H1 (cell line): ENCODE data around the gene LDLRAD1. TPM values are rescaled to one million over a fixed set of nuclear protein-coding genes. Genes with fewer than 3 reads are reported as not detected.

Experiments
- CTCF ChIA-PET: fragments of 300-600 bp; sonication (Branson Sonifier 250); formaldehyde crosslinking; loops from one replicate; lab custom pipeline; 2021; ENCODE audit not compliant: partially characterized antibody; lab: Charles Lee
- POLR2A ChIA-PET: fragments of 300-600 bp; sonication (Branson Sonifier 250); formaldehyde crosslinking; loops from one replicate; lab custom pipeline; 2021; ENCODE audit warnings: inconsistent platforms; ENCODE audit not compliant: partially characterized antibody; lab: Charles Lee
- DNase-seq, 2 experiments: peaks; one replicate each; pipeline versions ENCODE4 v3.0.0 to v3.0.0-alpha.2; 2010 to 2022; ENCODE audit warnings: low spot score in 2 of 2, low read depth in 1 of 2, mixed read lengths in 1 of 2
- FAIRE-seq: peaks from 2 replicates; lab custom pipeline; 2011; peaks lifted over from hg19 to GRCh38; lab: Jason Lieb, UNC
- H2AFZ ChIP-seq: 2 replicates; pipeline ENCODE4 v1.8.1; 2012; ENCODE audit warnings: low read length, inconsistent platforms
- H2AK5ac ChIP-seq: 2 replicates; pipeline ENCODE4 v1.6.1; 2013; ENCODE audit warnings: low read depth, low read length
- H2BK120ac ChIP-seq: replicated peaks from 2 replicates; pipeline ENCODE3; 2013; ENCODE audit warnings: low read depth, low read length, inconsistent platforms
- H2BK12ac ChIP-seq: 2 replicates; pipeline ENCODE4 v1.6.1; 2013; ENCODE audit warnings: low read depth, low read length
- H2BK15ac ChIP-seq: 2 replicates; pipeline ENCODE4 v1.6.1; 2013; ENCODE audit warnings: low read length
- H2BK20ac ChIP-seq: 2 replicates; pipeline ENCODE4 v1.6.1; 2013; ENCODE audit warnings: low read length
- H2BK5ac ChIP-seq: 2 replicates; pipeline ENCODE4 v1.6.1; 2013; ENCODE audit warnings: low read depth, low read length
- H3K14ac ChIP-seq: 2 replicates; pipeline ENCODE4 v1.6.1; 2013; ENCODE audit warnings: inconsistent platforms; ENCODE audit not compliant: insufficient read length
- H3K18ac ChIP-seq: 2 replicates; pipeline ENCODE4 v1.6.1; 2013; ENCODE audit warnings: low read length; ENCODE audit errors: extremely low read depth
- H3K23ac ChIP-seq: 2 replicates; pipeline ENCODE4 v1.6.1; 2013; ENCODE audit warnings: inconsistent platforms; ENCODE audit not compliant: insufficient read length
- H3K23me2 ChIP-seq: 2 replicates; pipeline ENCODE4 v1.6.1; 2013; ENCODE audit warnings: low read depth, low read length
- H3K27ac ChIP-seq: 2 replicates; pipeline ENCODE4 v1.6.1; 2011; ENCODE audit warnings: low read depth, low read length, inconsistent platforms
- H3K27me3 ChIP-seq, 4 experiments: replicated peaks in 1 of 4; 1 replicate in 1 of 4; 2 replicates in 3 of 4; pipeline versions ENCODE4 v1.6.1 to v1.8.1; 2011 to 2013; ENCODE audit warnings: low read length in 3 of 4, mild to moderate bottlenecking in 3 of 4, inconsistent platforms in 2 of 4, mixed read lengths in 2 of 4, moderate library complexity in 1 of 4; ENCODE audit not compliant: control insufficient read depth in 3 of 4, insufficient read depth in 3 of 4; ENCODE audit errors: extremely low read depth in 1 of 4
- H3K36me3 ChIP-seq, 4 experiments: 2 replicates each; pipeline versions ENCODE4 v1.6.1 to v1.8.1; 2011 to 2013; ENCODE audit warnings: mild to moderate bottlenecking in 4 of 4, low read length in 3 of 4, moderate library complexity in 2 of 4, control low read depth in 1 of 4, inconsistent platforms in 1 of 4; ENCODE audit not compliant: insufficient read depth in 4 of 4, control insufficient read depth in 2 of 4
- H3K4ac ChIP-seq: replicated peaks from 2 replicates; pipeline ENCODE3; 2013; ENCODE audit warnings: low read length, low read depth, mixed read lengths, inconsistent platforms; ENCODE audit not compliant: insufficient read length
- H3K4me1 ChIP-seq, 4 experiments: replicated peaks in 1 of 4; 1 replicate in 1 of 4; 2 replicates in 3 of 4; pipeline versions ENCODE4 v1.6.1 to v1.8.1; 2011 to 2013; ENCODE audit warnings: low read length in 3 of 4, inconsistent platforms in 2 of 4, mixed read lengths in 1 of 4; ENCODE audit not compliant: insufficient read depth in 4 of 4, control insufficient read depth in 3 of 4
- H3K4me2 ChIP-seq, 2 experiments: 2 replicates each; pipeline versions ENCODE4 v1.6.1 to v1.8.1; 2011 to 2013; ENCODE audit warnings: low read depth in 2 of 2, low read length in 2 of 2, control low read depth in 1 of 2, inconsistent platforms in 1 of 2, mild to moderate bottlenecking in 1 of 2; ENCODE audit not compliant: insufficient read depth in 1 of 2
- H3K4me3 ChIP-seq, 4 experiments: fragments of 200-600, 300-600 bp in 1 of 4; sonication (generic), shearing (Covaris generic), sonication (Bioruptor Twin) in 1 of 4; 2 replicates each; pipeline versions ENCODE4 v1.5.1 to v1.8.1; 2011 to 2016; ENCODE audit warnings: low read length in 4 of 4, low read depth in 3 of 4, control low read depth in 2 of 4, inconsistent platforms in 2 of 4, mild to moderate bottlenecking in 2 of 4, mixed read lengths in 1 of 4, moderate library complexity in 1 of 4; ENCODE audit not compliant: insufficient read depth in 2 of 4; ENCODE audit errors: extremely low read depth in 1 of 4
- H3K56ac ChIP-seq: replicated peaks from 2 replicates; pipeline ENCODE3; 2013; ENCODE audit warnings: low read depth, mild to moderate bottlenecking, mixed read lengths, low read length, inconsistent platforms; ENCODE audit not compliant: insufficient read length
- H3K79me1 ChIP-seq: 2 replicates; pipeline ENCODE4 v1.6.1; 2013; ENCODE audit warnings: low read depth, low read length, control low read depth
- H3K79me2 ChIP-seq, 2 experiments: 2 replicates each; pipeline versions ENCODE4 v1.6.1 to v1.8.1; 2012 to 2013; ENCODE audit warnings: low read length in 2 of 2, mild to moderate bottlenecking in 2 of 2, inconsistent platforms in 1 of 2; ENCODE audit not compliant: insufficient read depth in 2 of 2, control insufficient read depth in 1 of 2
- H3K9ac ChIP-seq, 4 experiments: replicated peaks in 1 of 4; 1 replicate in 1 of 4; 2 replicates in 3 of 4; pipeline versions ENCODE4 v1.6.1 to v1.8.1; 2011 to 2013; ENCODE audit warnings: low read depth in 3 of 4, low read length in 3 of 4, control low read depth in 2 of 4, mild to moderate bottlenecking in 2 of 4, moderate library complexity in 2 of 4, inconsistent platforms in 1 of 4; ENCODE audit errors: extremely low read depth in 1 of 4
- H3K9me3 ChIP-seq, 2 experiments: 2 replicates each; pipeline versions ENCODE4 v1.6.1 to v1.8.1; 2012 to 2013; ENCODE audit warnings: mild to moderate bottlenecking in 2 of 2, moderate library complexity in 2 of 2, control low read depth in 1 of 2, inconsistent platforms in 1 of 2, low read depth in 1 of 2, low read length in 1 of 2, mixed read lengths in 1 of 2; ENCODE audit not compliant: insufficient read depth in 2 of 2
- H4K20me1 ChIP-seq, 2 experiments: replicated peaks in 1 of 2; 2 replicates each; pipeline versions ENCODE3 to v1.8.1; 2011 to 2013; ENCODE audit warnings: inconsistent platforms in 2 of 2, low read length in 2 of 2, mild to moderate bottlenecking in 1 of 2; ENCODE audit not compliant: insufficient read depth in 2 of 2, control insufficient read depth in 1 of 2
- H4K5ac ChIP-seq: 2 replicates; pipeline ENCODE4 v1.6.1; 2013; ENCODE audit warnings: low read length, low read depth, mixed read lengths, inconsistent platforms; ENCODE audit not compliant: insufficient read length
- H4K8ac ChIP-seq: 2 replicates; pipeline ENCODE4 v1.8.0; 2013; ENCODE audit warnings: mild to moderate bottlenecking, moderate library complexity, low read length, inconsistent platforms; ENCODE audit not compliant: insufficient read depth; ENCODE audit errors: extremely low read depth
- H4K91ac ChIP-seq: replicated peaks from 2 replicates; pipeline ENCODE3; 2013; ENCODE audit warnings: low read length, mixed read lengths, inconsistent platforms; ENCODE audit not compliant: insufficient read length
- CREB1 ChIP-seq: IDR thresholded peaks from 2 replicates; pipeline ENCODE4 v1.6.1; 2012; ENCODE audit warnings: inconsistent platforms
- HDAC6 ChIP-seq: IDR thresholded peaks from one replicate; pipeline ENCODE4 v1.7.1; 2012; ENCODE audit warnings: low read depth, mild to moderate bottlenecking, inconsistent platforms, low read length, moderate library complexity
- KDM1A ChIP-seq: fragments of 200-600, 300-600 bp; sonication (generic); IDR thresholded peaks from 2 replicates; pipeline ENCODE4 v1.7.1; 2016; ENCODE audit warnings: mild to moderate bottlenecking, low read length, borderline replicate concordance
- MAFK ChIP-seq: IDR thresholded peaks from 2 replicates; pipeline ENCODE4 v1.6.1; 2012; ENCODE audit warnings: low read depth, mild to moderate bottlenecking, improper control_type of control experiment, low read length
- RAD21 ChIP-seq, 2 experiments: IDR thresholded peaks in 1 of 2; conservative IDR thresholded peaks in 1 of 2; 2 replicates each; pipeline ENCODE4 v1.6.1; 2011; ENCODE audit warnings: low read depth in 2 of 2, low read length in 2 of 2, improper control_type of control experiment in 1 of 2, inconsistent platforms in 1 of 2, mild to moderate bottlenecking in 1 of 2, moderate library complexity in 1 of 2
- SAP30 ChIP-seq: fragments of 300-600 bp; sonication (generic); IDR thresholded peaks from 2 replicates; pipeline ENCODE4 v1.7.1; 2012; ENCODE audit warnings: low read length, moderate library complexity, mild to moderate bottlenecking, inconsistent platforms; ENCODE audit not compliant: insufficient read depth, insufficient replicate concordance
- SRF ChIP-seq: IDR thresholded peaks from 2 replicates; pipeline ENCODE4 v1.6.1; 2011; ENCODE audit warnings: mild to moderate bottlenecking, low read depth, low read length, moderate library complexity
- WGBS, 2 experiments: shearing (Covaris generic) in 1 of 2; methylation state at CpG; one replicate each; pipeline versions ENCODE4 v1.1.6 to v1.1.7; 2013 to 2015; ENCODE audit warnings: low lambda C conversion rate in 2 of 2, mixed read lengths in 2 of 2, inconsistent platforms in 1 of 2, low coverage in 1 of 2, missing lambda C conversion rate in 1 of 2; ENCODE audit not compliant: insufficient replicate concordance in 2 of 2, insufficient coverage in 1 of 2, insufficient read length in 1 of 2; ENCODE audit errors: extremely low coverage in 1 of 2, missing lambda C conversion rate in 1 of 2; 5-methylcytosine and 5-hydroxymethylcytosine counted together
- polyA plus RNA-seq, 7 experiments: library from polyadenylated mRNA; depleted of rRNA in 3 of 7; stranded (reverse) in 5 of 7; unstranded in 2 of 7; fragments of >200 nt in 5 of 7; fragments of 200-250 nt in 2 of 7; gene quantifications; 1 replicate in 5 of 7; 2 replicates in 1 of 7; 4 replicates in 1 of 7; pipeline versions ENCODE4 v1.2.1 to v1.2.3, GENCODE V29; 2011 to 2013; ENCODE audit warnings: missing spikeins in 2 of 7, mixed read lengths in 2 of 7
- total RNA-seq: library from RNA; stranded (reverse); fragmentation: NEBNext Ultra II Directional; extraction: Animal tissue kit (Norgen Biotek cat#: 25700); gene quantifications from 2 replicates; pipeline ENCODE4 v1.2.1, GENCODE V29; 2021
- TF ChIP-seq, protein P1 (sequence below): IDR thresholded peaks from 2 replicates; pipeline ENCODE4 v1.6.1; 2012; ENCODE audit warnings: inconsistent platforms

The LDLRAD1 gene
- total and polyA plus RNA-seq, 2 of the 8 experiments (the other 6 are each of a cell fraction or from before 2014, with no cell fraction given) = not detected

DNA sequence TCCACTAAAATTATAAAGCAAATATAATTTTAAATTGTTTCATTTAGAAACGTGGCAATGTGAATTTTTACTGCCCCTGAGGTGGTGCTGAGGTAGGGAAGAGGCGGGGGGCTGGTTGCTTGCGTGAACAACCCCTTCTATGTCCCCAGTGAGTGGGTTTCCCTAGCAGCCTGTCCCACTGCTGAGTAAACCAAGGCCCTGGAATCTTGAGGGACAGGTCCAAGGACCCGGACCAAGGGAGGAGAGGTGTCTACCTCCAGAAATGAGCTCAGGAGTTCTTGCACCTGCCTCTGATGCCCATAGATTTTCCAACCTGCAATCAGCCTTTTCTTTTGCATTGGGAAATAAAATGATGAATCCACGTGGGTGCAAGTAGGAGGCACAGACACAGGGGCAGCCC is 649 bp upstream of the LDLRAD1 start:
- Histone ChIP-seq H3K4me1 (peaks cover 0 to 3% (median 0%) of the 10 kb centered on the region in 4 experiments; a peak in 1 of 7 replicates), H4K5ac (no peak overlapping the region), H4K91ac (no peak overlapping the region), H2BK5ac (no peak overlapping the region), H2AFZ (no peak overlapping the region), H3K9ac (no peak overlapping the region), H3K4ac (no peak overlapping the region), H3K79me1 (no peaks in the 10 kb centered on the region), H2BK15ac (no peak overlapping the region), H3K27ac (no peak overlapping the region), H3K14ac (no peak overlapping the region), H3K23me2 (no peaks in the 10 kb centered on the region), H2BK20ac (no peak overlapping the region), H3K79me2 (no peaks in the 10 kb centered on the region), H3K36me3 (no peaks in the 10 kb centered on the region), H3K9me3 (no peaks in the 10 kb centered on the region), H4K20me1 (no peaks in the 10 kb centered on the region), H3K27me3 (no peaks in the 10 kb centered on the region), H3K18ac (no peak overlapping the region), H2BK120ac (no peak overlapping the region), H2AK5ac (no peak overlapping the region), H3K4me3 (no peak overlapping the region), H3K4me2 (no peak overlapping the region), H4K8ac (no peak overlapping the region), H2BK12ac (no peak overlapping the region), H3K56ac (no peak overlapping the region), H3K23ac (no peak overlapping the region)
- FAIRE-seq = no peak
- 81% methylated on average over 5 of the region's 5 CpGs; no CpG with 5 or more reads in 1 of the 2 experiments for WGBS, 2 experiments
- no peak for TF ChIP-seq MAFK
- TF ChIP-seq HDAC6 = no peak
- TF ChIP-seq SRF = no peak
- TF ChIP-seq, protein P1, sequence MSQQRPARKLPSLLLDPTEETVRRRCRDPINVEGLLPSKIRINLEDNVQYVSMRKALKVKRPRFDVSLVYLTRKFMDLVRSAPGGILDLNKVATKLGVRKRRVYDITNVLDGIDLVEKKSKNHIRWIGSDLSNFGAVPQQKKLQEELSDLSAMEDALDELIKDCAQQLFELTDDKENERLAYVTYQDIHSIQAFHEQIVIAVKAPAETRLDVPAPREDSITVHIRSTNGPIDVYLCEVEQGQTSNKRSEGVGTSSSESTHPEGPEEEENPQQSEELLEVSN = no peak
- TF ChIP-seq SAP30 = no peak
- TF ChIP-seq KDM1A = no peak
- no peak for TF ChIP-seq RAD21 (IDR thresholded peaks at IDR 0.05 in 1 of 2, conservative IDR thresholded peaks at IDR 0.05 in 1 of 2; ENCODE audit: low read depth in 2 of 2, low read length in 2 of 2)
- TF ChIP-seq CREB1 = no peak
- DNase-seq = no peak
- POLR2A ChIA-PET = interaction anchor here (0.8 kb wide), 1 partner anchor 11 kb away, joined by 4 read pairs; no protein-coding TSS in a partner anchor
- CTCF ChIA-PET = interaction anchor here (1.0 to 2.3 kb wide), 3 partner anchors 26 to 85 kb away, joined by 3 to 8 read pairs (median 4); no protein-coding TSS in a partner anchor
